MM.1S (cell line): ENCODE data around the gene FRMD4B.

Source experiments
- DNase-seq: peaks from one replicate; pipeline ENCODE4 v3.0.0-alpha.2; 2015
- H2AFZ ChIP-seq: fragments of 300-600 bp; sonication (generic); 2 replicates; pipeline ENCODE4 v1.6.0; 2016; ENCODE audit warnings: antibody characterized with exemption, low read length
- H3F3A ChIP-seq: fragments of 300-600 bp; sonication (generic); 2 replicates; pipeline ENCODE4 v1.6.1; 2016; ENCODE audit warnings: mild to moderate bottlenecking, antibody characterized with exemption, low read length, moderate library complexity, mixed read lengths; ENCODE audit not compliant: insufficient read depth
- H3K27ac ChIP-seq: fragments of 300-600 bp; sonication (generic); 2 replicates; pipeline ENCODE4 v1.5.1; 2016; ENCODE audit warnings: mild to moderate bottlenecking, low read length
- H3K27me3 ChIP-seq: fragments of 300-600 bp; sonication (generic); replicated peaks from 2 replicates; pipeline ENCODE4 v1.6.0; 2016; ENCODE audit warnings: low read length; ENCODE audit not compliant: insufficient read depth
- H3K36me3 ChIP-seq: fragments of 300-600 bp; sonication (generic); replicated peaks from 2 replicates; pipeline ENCODE4 v1.6.1; 2016; ENCODE audit warnings: mild to moderate bottlenecking, low read length, mixed read lengths; ENCODE audit not compliant: insufficient read depth
- H3K4me1 ChIP-seq: fragments of 300-600 bp; sonication (generic); 2 replicates; pipeline ENCODE4 v1.6.1; 2016; ENCODE audit warnings: low read length, mixed read lengths
- H3K4me2 ChIP-seq: fragments of 300-600 bp; sonication (generic); 2 replicates; pipeline ENCODE4 v1.6.0; 2016; ENCODE audit warnings: low read depth, low read length
- H3K4me3 ChIP-seq: fragments of 300-600 bp; sonication (generic); 2 replicates; pipeline ENCODE4 v1.5.1; 2016; ENCODE audit warnings: low read length, mixed read lengths
- H3K79me2 ChIP-seq: fragments of 300-600 bp; sonication (generic); 2 replicates; pipeline ENCODE4 v1.6.1; 2016; ENCODE audit warnings: mixed run types, low read length, mixed read lengths
- H3K9ac ChIP-seq: fragments of 300-600 bp; sonication (generic); 2 replicates; pipeline ENCODE4 v1.6.1; 2016; ENCODE audit warnings: low read length, mixed read lengths
- H3K9me2 ChIP-seq: fragments of 300-600 bp; sonication (generic); replicated peaks from 2 replicates; pipeline ENCODE4 v1.6.1; 2016; ENCODE audit warnings: mild to moderate bottlenecking, low read length, mixed read lengths; ENCODE audit not compliant: insufficient read depth
- H3K9me3 ChIP-seq: fragments of 300-600 bp; sonication (generic); replicated peaks from 2 replicates; pipeline ENCODE4 v1.6.1; 2016; ENCODE audit warnings: mild to moderate bottlenecking, low read length, mixed read lengths; ENCODE audit not compliant: insufficient read depth
- H4K20me1 ChIP-seq: fragments of 300-600 bp; sonication (generic); 2 replicates; pipeline ENCODE4 v1.6.1; 2016; ENCODE audit warnings: mild to moderate bottlenecking, low read length, moderate library complexity, mixed read lengths; ENCODE audit not compliant: insufficient read depth
- CTCF ChIP-seq: fragments of 300-600 bp; sonication (generic); IDR thresholded peaks from 2 replicates; pipeline ENCODE4 v1.5.1; 2016; ENCODE audit warnings: antibody characterized with exemption, low read length, mixed read lengths
- EZH2 ChIP-seq: fragments of 300-600 bp; sonication (generic); optimal IDR thresholded peaks from 2 replicates; pipeline ENCODE3; 2017; ENCODE audit warnings: low read depth, mild to moderate bottlenecking, antibody characterized with exemption, low read length, mixed read lengths
- EZH2phosphoT487 ChIP-seq: fragments of 300-600 bp; sonication (generic); IDR thresholded peaks from 2 replicates; pipeline ENCODE4 v1.6.1; 2018; ENCODE audit warnings: antibody characterized with exemption, low read length

FRMD4B gene

GRCh38 chr3:69189487-69189886, 196.4 kb downstream of the FRMD4B start:
- Histone ChIP-seq H3K4me2 (no peak overlapping the region), H3K27me3 (no peaks in the 10 kb centered on the region), H3K79me2 (no peaks in the 10 kb centered on the region), H3K27ac (no peak overlapping the region), H3K36me3 (no peaks in the 10 kb centered on the region), H3F3A (no peaks in the 10 kb centered on the region), H3K4me1 (no peaks in the 10 kb centered on the region), H3K9me3 (no peaks in the 10 kb centered on the region), H2AFZ (no peak overlapping the region), H3K4me3 (no peak overlapping the region), H3K9ac (no peak overlapping the region), H3K9me2 (no peaks in the 10 kb centered on the region), H4K20me1 (no peaks in the 10 kb centered on the region)
- no peak for TF ChIP-seq CTCF
- TF ChIP-seq EZH2 = no peak
- no peak for TF ChIP-seq EZH2phosphoT487
- no peak for DNase-seq

GRCh38 chr3:69186575-69187093, 199.3 kb downstream of the FRMD4B start:
- no peaks in the 10 kb centered on the region for H3K36me3 ChIP-seq
- no peak for TF ChIP-seq EZH2phosphoT487
- no peak for TF ChIP-seq CTCF
- no peak for TF ChIP-seq EZH2

GRCh38 chr3:69182588-69183316, 203.1 kb downstream of the FRMD4B start:
- Histone ChIP-seq H3K27ac (no peak overlapping the region), H3K9me3 (no peaks in the 10 kb centered on the region), H3K79me2 (no peaks in the 10 kb centered on the region), H3K27me3 (no peaks in the 10 kb centered on the region), H3K4me2 (no peak overlapping the region), H3F3A (peaks cover 23% of the 10 kb centered on the region), H3K4me3 (no peak overlapping the region), H3K9me2 (no peaks in the 10 kb centered on the region), H4K20me1 (no peaks in the 10 kb centered on the region), H2AFZ (no peak overlapping the region), H3K4me1 (peaks cover 24% of the 10 kb centered on the region), H3K36me3 (no peaks in the 10 kb centered on the region), H3K9ac (no peak overlapping the region)
- TF ChIP-seq EZH2 = no peak
- TF ChIP-seq CTCF = no peak
- no peak for TF ChIP-seq EZH2phosphoT487
- DNase-seq = no peak

More at GRCh38 chr3:69186575-69187093, 199.3 kb downstream of the FRMD4B start:
- Histone ChIP-seq H2AFZ (no peak overlapping the region), H3K4me3 (no peak overlapping the region), H4K20me1 (no peaks in the 10 kb centered on the region), H3F3A (no peaks in the 10 kb centered on the region), H3K9me3 (no peaks in the 10 kb centered on the region), H3K9me2 (no peaks in the 10 kb centered on the region), H3K79me2 (no peaks in the 10 kb centered on the region), H3K27me3 (no peaks in the 10 kb centered on the region), H3K4me2 (no peak overlapping the region), H3K9ac (no peak overlapping the region), H3K27ac (no peak overlapping the region), H3K4me1 (no peaks in the 10 kb centered on the region)
- DNase-seq = no peak
